HUDEP-2 (cell line): ENCODE data around the gene SUPV3L1.
A peak's percentile ranks its signal among the peaks of the same experiment; 100 is the strongest.
"Not testable (repeated sequence)": the region's sequence is repeated elsewhere in the genome, so short reads cannot be mapped to it uniquely, and the experiment has no call there.

Source experiments
- DNase-seq, 76 experiments: peaks; one replicate each; lab custom pipeline; 2025; ENCODE audit not compliant: unreplicated experiment in 76 of 76; lab: John Stamatoyannopoulos, UW

SUPV3L1 gene

DNA sequence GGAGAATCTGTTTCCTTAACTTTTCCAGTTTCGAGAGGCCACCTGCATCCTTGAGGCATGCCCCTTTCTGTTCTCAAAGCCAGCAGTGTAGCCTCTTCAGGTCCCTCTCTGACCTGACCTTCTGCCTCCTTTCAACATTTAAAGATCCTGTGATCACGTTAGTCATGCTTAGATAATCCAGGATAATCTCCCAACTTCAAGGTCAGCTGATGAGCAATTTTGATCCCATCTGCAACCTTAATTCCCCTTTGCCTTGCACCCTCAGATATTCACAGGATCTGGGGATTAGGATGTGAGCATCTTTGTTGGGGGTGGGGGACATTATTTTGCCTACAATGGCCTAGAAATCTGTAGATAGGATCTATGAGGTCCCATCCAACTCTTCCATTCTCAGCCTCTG, 48.1 kb downstream of the SUPV3L1 start:
- DNase-seq, result no peak

DNA sequence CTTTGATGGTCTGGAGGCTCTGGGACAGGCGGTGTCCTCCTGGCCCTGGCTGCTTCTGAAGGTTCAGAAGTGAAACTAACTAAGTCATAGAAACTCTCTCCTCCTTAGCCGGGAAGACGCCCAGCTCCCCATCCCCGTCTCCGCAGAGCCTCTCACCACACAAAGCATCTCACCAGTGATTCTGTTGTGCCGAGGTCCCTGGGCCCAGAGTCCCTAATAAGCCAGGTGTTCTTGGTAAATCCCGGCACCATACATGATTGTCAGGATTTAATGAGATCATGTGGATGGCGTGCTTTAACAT, 49.5 kb downstream of the SUPV3L1 start:
- no peak for DNase-seq

DNA sequence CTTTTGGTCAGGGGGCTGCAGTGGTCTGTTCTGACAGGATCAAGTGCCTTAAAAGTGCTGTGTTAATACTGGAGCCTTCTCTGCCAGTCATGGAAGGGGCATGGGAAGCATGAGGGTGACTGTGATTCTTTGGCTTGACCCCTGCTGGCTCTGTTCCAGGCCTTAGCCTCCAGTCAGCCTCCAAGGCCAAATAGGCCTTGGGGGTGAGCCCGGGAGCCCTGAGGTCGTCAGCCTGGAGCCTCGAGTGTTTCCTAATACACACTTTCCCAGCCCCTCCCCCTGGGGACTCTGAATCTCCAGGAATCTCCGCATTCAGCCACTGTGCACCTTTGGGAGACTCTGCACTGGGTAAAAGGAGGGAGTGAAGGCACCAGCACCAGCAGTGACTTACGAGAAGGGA, 50.1 kb downstream of the SUPV3L1 start:
- no peak for DNase-seq

DNA sequence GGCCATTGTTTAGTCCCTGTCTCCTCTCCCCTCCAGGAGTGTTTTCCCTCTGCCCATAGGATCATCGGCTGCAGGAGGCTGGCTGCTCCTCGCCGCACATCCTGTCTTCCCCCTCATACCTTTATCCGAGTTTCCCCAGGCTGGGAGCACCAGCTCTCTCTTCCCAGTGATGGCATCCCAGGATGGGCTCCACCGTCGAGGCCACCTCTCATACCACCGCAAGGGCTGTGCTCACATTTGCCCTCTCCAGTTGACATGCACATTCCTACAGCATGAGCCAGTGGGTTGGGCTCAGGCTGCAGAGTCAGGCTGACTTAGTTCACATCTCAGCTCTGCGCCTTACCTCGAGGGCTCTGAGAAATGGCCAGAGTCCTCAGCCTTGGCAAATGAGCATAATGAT, 52.2 kb downstream of the SUPV3L1 start:
- DNase-seq, result no peak

DNA sequence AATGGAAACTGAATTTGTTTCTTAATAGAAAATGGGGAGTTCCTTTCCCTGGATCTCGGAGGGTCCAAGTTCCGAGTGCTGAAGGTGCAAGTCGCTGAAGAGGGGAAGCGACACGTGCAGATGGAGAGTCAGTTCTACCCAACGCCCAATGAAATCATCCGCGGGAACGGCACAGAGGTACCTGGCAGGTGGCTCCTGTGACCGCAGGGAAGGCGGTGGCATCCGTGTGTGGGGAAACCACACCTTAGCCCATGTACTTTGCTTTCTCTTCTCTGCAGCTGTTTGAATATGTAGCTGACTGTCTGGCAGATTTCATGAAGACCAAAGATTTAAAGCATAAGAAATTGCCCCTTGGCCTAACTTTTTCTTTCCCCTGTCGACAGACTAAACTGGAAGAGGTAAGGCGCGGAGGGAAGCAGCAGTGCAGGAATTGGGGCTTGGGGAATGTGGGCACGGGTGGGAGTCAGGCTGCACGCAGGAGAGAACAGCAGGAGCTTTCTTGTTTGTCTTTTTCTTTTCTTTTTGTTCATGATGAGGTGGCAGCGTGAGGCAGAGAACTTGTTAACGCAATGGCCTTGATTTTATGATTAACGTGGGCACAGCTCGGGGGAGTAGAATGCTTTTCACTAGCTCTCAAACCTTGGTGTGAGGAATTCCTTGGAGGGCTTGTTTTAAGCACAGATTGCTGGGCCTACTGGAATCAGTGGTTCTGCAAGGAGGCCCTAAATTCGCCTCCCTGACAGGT, 52.9 kb downstream of the SUPV3L1 start:
- no peak for DNase-seq

DNA sequence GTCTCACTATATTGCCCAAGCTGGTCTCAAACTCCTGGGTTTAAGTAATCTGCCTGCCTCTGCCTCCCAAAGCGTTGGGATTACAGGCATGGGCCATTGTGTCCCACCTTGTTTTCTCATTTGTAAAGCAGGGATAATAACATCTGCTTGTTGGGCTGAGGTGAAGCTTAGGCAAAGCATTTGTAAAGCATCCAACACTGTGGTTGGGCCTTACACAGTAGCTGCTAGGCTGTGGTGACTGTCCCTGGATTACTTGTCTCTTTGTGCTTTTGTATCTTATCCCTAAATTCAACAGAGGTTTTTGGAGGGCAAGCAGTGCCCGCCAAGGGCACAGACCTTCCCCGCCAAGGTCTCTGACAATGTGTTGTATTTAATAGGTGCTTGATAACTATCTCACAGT, 54.4 kb downstream of the SUPV3L1 start:
- DNase-seq, result no peak

DNA sequence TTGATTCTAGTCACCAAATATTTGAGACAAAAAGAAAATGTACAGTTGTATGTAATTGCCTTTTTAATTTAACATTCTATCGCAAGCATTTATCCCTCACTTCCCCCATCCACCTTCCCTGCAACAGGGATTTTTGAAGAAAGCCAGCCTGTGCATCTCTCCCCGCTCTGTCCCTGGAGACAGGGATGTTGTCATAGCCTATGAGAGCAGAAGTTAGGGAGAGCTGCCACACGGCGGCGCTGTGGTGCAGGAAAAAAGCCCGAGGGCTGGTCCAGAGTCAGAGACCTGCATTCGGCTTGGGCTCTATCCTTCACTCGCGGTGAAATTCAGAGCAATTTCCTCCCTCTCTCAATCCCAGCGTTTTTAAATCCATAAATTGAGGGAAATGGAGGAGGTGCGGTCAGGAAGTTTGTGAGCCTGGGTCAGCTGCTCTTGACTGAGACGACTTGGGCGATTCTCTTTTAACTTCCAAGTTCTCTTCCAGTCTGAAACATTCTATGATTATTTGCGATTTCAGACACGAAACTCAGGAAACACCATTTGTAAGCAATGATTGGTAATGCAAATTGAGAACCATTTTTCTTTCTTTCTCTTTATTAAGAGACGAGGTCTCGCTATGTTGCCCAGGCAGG, 57.6 kb downstream of the SUPV3L1 start:
- peak in 71 of 76 experiments; percentile 4 to 90 (median 73) for DNase-seq

DNA sequence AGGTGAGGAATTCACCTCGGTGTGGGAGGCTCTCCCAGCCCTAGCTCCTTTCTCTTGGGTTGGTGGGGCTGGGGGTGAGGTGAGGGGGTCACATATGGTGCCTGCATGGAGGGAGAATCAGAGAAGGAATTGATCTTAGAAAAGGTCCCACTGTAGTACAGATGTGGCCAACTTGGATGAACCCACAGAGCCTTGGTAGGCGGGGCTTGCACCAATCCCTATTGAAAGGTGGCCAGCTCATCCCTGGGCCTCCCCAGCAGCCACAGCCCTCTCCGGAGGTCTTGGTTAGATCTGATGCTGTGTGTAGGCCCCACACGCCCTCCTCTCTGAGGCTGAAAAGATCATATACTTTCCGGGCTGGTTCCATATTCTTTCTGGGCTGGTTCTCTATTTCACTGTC, 59.1 kb downstream of the SUPV3L1 start:
- no peak for DNase-seq

DNA sequence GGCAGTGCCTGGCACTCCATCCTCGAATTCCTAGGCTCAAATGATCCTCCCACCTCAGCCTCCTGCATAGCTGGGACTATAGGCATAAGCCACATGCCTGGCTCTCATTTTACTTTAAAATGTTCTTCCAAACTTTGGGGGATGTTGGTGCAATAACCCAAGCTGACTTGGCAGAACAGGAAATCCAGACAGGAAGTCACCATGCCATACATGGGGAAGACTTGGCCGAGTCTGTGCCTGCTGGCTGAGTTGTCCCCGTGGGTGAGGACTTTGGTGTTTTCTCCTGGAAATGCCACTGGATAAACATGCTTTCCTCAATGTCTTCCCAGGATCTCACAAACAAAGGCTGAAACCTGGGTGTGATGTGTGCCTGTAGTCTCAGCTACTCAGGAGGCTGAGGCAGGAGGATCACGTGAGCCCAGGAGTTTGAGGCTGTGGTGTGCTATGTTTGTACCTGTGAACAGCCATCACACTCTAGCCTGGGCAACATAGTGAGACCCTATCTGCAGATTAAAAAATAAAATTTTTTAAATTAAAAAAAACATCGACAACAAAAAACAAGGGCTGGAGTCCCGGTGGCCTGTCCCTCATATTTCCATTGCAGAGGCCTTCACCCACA, 59.9 kb downstream of the SUPV3L1 start:
- no peak for DNase-seq

DNA sequence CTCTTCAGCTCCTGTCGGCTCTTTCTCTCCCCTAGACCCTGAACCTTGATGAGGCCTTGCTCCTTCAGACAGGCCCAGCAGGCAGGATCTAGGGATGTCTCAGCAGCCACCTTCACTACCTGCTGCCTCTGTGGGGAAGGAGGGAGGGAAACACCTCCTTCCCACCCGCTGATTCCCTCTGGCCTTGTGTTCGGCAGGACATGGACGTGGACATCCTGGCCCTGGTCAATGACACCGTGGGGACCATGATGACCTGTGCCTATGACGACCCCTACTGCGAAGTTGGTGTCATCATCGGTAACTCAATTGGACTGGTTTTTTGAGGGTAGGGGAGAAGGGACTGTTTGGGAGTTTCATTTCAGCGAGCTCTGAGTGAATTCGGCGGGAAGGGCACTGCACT, 60.4 kb downstream of the SUPV3L1 start:
- peak in 1 of 76 experiments; percentile 9 for DNase-seq

DNA sequence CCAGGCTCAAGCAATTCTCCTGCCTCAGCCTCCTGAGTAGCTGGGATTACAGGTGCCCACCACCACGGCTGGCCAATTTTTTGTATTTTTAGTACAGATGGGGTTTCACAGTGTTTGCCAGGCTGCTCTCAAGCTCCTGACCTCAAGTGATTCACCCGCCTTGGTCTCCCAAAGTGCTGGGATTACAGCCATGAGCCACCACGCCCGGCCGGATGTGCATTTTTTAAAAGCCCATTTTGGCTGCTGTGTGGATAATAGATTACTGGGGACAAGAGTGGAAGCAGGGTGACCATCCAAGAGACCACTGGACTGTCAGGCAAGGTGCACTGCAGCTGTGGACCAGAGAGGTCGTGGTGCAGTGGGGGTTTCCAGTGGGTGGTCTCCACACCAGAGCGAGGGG, 61.5 kb downstream of the SUPV3L1 start:
- DNase-seq, result peak in 36 of 76 experiments; percentile 7 to 76 (median 26)

DNA sequence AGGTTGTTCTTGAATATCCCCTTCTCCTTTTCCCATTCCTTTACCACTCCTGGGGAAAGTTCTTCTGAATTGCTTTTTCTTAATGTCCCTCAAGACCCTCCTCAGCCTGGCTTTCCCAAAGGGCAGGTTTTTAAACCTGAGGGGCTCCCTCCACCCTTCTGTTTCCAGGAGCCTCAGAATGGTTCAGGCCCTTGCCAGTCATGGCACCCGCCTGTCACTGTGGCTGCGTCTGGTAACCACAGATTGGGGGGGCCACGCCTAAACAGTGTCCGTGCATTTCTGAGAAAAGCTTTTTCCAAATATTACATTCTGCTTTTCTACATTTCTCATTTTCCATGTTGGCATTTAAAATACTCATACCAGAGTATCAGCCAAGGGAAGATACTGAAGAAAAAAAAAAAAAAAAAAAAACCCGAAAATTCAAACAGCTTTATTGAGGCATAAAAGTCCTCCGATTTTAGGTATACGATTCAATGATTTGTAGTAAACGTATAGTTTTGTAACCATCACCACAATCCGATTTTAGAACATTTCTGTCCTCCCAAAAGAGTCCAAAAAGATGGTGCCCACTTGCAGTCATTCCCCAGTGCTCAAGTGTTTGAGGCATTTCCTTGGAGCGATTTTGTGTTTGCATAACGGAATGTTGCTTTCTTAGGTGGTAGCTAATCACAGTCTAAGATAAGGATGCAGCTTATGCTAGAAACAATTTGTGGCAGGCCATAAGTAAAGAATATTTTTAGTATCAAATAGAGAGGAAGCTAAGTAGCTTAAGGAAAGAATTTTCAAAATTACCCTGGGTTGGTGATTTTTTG, 62.2 kb downstream of the SUPV3L1 start:
- peak in 75 of 76 experiments; percentile 7 to 86 (median 67) for DNase-seq

DNA sequence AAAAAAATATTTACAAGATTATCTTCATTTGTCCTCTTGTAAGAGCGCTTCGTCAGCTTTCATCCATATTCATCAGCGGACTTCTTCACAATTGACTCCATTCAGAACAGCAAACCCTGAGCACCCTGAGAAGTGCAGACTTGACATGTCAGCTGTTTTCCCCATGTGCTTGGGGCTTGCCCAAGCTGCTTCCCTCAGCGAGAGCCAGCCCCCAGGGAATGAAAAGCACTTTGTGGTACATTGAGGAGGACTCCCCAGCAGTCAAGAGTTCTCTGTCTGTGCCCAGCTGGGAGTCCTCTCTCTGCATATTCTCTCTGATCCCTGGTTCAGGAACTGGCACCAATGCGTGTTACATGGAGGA, 62.8 kb downstream of the SUPV3L1 start:
- peak in 3 of 76 experiments; percentile 12 to 15 (median 14) for DNase-seq

DNA sequence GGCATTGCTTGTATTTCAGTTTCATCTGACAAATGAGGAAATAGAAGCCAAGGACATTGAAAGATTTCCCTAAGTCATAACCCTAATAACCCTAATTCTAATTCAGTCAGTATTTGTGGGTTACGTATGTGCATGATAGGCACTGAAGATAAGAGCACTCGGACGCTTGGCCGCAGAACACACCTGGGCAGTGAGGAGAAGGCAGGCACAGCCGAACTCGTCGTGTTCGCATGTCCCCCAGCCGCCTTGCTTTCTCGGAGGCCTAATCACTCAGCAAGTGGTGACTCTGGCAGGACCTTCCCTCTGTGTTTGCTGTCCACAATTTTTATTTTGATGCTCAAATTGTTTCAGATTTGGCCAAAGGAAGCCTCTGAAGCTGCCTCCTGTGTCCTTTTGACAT, 63.8 kb downstream of the SUPV3L1 start:
- DNase-seq, result no peak

DNA sequence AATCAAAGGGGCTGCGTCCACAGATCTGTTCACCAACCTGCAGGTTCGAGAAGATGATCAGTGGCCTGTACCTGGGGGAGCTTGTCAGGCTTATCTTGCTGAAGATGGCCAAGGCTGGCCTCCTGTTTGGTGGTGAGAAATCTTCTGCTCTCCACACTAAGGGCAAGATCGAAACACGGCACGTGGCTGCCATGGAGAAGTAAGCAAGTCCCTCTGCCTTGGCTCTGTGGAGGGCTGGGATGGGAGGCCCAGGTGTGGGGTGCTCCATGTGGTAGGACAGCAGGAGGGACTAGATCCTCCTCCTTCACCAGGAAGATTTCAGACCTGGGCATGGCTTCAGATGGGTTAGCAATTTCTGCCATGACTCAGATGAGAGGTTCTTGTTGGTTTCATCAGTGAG, 66.0 kb downstream of the SUPV3L1 start:
- no peak for DNase-seq

DNA sequence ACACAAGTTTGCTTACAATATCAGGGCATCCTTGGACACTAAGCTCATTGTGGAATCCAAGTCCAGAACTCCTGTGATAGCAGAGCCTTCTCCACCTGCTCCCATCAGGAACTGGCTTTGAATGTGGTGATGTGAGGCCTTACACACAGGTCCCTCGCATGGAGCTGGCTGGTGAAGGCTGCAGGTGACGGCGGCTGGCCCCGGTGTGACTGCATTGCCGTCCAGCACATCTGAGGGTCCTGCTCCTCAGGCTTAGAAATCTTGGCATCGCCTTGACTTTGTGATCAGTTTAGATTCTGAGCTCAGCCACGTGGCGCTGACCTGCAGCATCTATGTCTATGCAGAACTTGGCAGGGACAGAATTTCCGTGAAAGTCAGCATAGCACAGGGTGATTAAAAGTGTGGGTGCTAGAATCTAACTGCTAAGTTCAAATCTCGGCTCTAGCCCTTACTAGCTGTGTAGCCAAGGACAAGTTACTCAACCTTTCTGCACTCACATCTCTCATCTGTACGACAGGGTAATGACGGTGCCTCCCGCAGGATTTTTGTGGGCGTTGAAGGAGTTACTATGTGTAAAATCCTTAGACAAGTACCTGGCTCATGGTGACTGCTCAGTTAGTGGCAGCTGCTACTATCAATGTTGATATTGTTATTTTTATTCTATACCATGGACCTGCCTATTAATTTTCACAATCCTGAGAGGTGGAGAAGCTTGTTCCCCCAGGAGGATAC, 66.7 kb downstream of the SUPV3L1 start:
- no peak for DNase-seq

DNA sequence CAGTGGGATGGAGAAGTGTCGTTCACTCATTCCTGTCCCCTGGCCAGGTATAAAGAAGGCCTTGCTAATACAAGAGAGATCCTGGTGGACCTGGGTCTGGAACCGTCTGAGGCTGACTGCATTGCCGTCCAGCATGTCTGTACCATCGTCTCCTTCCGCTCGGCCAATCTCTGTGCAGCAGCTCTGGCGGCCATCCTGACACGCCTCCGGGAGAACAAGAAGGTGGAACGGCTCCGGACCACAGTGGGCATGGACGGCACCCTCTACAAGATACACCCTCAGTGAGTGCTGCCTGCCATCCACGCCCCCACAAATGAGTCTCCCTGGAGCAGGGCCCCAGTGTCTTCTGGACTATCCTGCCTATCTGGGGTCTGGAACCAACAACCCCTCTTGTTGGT, 67.3 kb downstream of the SUPV3L1 start:
- no peak for DNase-seq

DNA sequence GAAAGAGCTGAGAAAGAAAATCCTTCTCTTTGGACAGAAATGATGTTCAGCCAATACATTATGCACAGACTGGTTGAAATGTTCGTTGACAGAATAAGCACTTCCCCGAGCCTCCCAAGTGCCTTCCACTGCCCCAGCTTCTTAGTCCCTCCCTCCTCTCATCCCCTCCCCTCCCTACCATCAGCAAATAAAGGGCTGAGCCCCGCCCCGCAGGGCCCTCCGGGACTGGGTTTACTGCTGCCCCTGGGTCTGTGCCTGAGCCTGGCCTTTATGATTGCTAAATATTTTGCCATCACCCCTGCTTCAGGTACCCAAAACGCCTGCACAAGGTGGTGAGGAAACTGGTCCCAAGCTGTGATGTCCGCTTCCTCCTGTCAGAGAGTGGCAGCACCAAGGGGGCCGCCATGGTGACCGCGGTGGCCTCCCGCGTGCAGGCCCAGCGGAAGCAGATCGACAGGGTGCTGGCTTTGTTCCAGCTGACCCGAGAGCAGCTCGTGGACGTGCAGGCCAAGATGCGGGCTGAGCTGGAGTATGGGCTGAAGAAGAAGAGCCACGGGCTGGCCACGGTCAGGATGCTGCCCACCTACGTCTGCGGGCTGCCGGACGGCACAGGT, 68.2 kb downstream of the SUPV3L1 start:
- no peak for DNase-seq

DNA sequence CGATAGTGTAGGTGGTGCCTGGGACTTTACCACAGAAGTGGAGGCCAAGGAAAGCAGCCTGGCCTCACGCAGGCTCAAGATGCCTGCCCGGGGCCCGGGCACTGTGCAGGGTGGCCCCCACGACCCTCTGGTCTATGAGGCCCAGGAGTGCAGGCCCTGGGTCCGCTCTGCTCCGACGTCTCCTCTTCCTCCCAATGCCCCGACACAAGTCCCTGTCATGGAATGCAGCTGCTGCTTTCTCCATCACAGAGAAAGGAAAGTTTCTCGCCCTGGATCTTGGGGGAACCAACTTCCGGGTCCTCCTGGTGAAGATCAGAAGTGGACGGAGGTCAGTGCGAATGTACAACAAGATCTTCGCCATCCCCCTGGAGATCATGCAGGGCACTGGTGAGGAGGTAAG, 70.0 kb downstream of the SUPV3L1 start:
- DNase-seq, result no peak

DNA sequence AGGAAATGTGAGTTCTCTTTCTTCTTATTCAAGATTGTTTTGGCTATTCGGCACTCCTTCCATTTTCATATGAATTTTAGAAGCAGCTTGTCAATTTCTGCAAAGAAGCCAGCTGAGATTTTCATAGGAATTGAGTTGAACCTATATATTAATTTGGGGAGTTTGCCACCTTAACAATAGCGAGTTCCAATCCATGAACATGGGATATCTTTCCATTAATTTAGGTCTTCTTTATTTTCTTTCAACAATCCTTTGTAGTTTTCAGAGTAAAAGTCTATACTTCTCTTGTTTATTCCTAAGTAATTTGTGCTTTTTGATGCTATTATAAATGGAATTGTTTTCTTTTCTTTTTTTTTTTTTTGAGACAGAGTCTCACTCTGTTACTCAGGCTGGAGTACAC, 71.4 kb downstream of the SUPV3L1 start:
- not testable (repeated sequence) for DNase-seq
